Left ventricle myocardium superior (tissue), 1 donor: ENCODE data around the gene MAST4. TPM values are rescaled to one million over a fixed set of nuclear protein-coding genes. Genes with fewer than 3 reads are reported as not detected.

ENCODE experiments used
- ATAC-seq: fragments of 200-7000 bp; cut with Tn5 transposase; one replicate; pipeline ENCODE4 v1.9.1; 2020; ENCODE audit warnings: mild to moderate bottlenecking, moderate library complexity
- DNase-seq: peaks from one replicate; pipeline ENCODE4 v3.0.0-alpha.2; 2020
- intact Hi-C: fragments of 100-400 bp; cut with micrococcal nuclease; formaldehyde crosslinking; loops from one replicate; pipeline ENCODE4 v1.11.0; 2022
- total RNA-seq: library from RNA; stranded (reverse); fragmentation: NEBNext Ultra II Directional; extraction: Animal tissue kit (Norgen Biotek cat#: 25700); gene quantifications from one replicate; pipeline ENCODE4 v1.2.1, GENCODE V29; 2021
- donor health status: DM: no; HTN: yes; CAD: no; lungs with severe emphysema.

Gene MAST4
- total RNA-seq, 1 donor from 2014 or later, result 51.5 TPM

- intact Hi-C loops, result no loop called here
- ATAC-seq, result no peak
- DNase-seq, result no peak
These were observed 432.2 kb downstream of the MAST4 start for GRCh38 chr5:67028371-67028770.

- intact Hi-C loops, result no loop called here
- ATAC-seq, result no peak
- no peak for DNase-seq
These were observed 432.7 kb downstream of the MAST4 start for GRCh38 chr5:67028941-67029340.

- intact Hi-C loops, result no loop called here
- DNase-seq (no peak), ATAC-seq (no peak)
These were observed 433.3 kb downstream of the MAST4 start for GRCh38 chr5:67029481-67029880.

GRCh38 chr5:67030289-67031056, 434.3 kb downstream of the MAST4 start:
- ATAC-seq (no peak), DNase-seq (no peak)
- intact Hi-C loops, result no loop called here

- intact Hi-C loops, result no loop called here
- ATAC-seq (no peak), DNase-seq (no peak)
These were observed 434.9 kb downstream of the MAST4 start for GRCh38 chr5:67031057-67031443.

- intact Hi-C loops, result no loop called here
- DNase-seq (no peak), ATAC-seq (peak; percentile 28)
These were observed 435.5 kb downstream of the MAST4 start for GRCh38 chr5:67031692-67032091.

GRCh38 chr5:67032921-67033664, 436.9 kb downstream of the MAST4 start:
- DNase-seq, result no peak
- intact Hi-C loops, result no loop called here
- no peak for ATAC-seq

GRCh38 chr5:67033880-67034651, 437.9 kb downstream of the MAST4 start:
- DNase-seq, result no peak
- peak; percentile 43 for ATAC-seq
- intact Hi-C loops, result no loop called here

GRCh38 chr5:67035098-67035740, 439.0 kb downstream of the MAST4 start:
- no peak for ATAC-seq
- DNase-seq, result no peak
- intact Hi-C loops, result no loop called here

- DNase-seq (no peak), ATAC-seq (no peak)
- intact Hi-C loops, result no loop called here
These were observed 441.0 kb downstream of the MAST4 start for GRCh38 chr5:67037171-67037570.

GRCh38 chr5:67038817-67039603, 442.8 kb downstream of the MAST4 start:
- ATAC-seq, result peak; percentile 57

GRCh38 chr5:67042176-67043003, 446.2 kb downstream of the MAST4 start:
- no peak for DNase-seq
- ATAC-seq, result peak; percentile 44
- intact Hi-C loops, result no loop called here

More at GRCh38 chr5:67038817-67039603, 442.8 kb downstream of the MAST4 start:
- DNase-seq, result no peak
- intact Hi-C loops, result no loop called here

GRCh38 chr5:67043796-67044511, 447.8 kb downstream of the MAST4 start:
- intact Hi-C loops, result no loop called here
- no peak for DNase-seq
- no peak for ATAC-seq

GRCh38 chr5:67045816-67046740, 449.9 kb downstream of the MAST4 start:
- intact Hi-C loops, result no loop called here
- ATAC-seq (no peak), DNase-seq (no peak)

- ATAC-seq, result peak; percentile 92
- peak; percentile 81 for DNase-seq
- intact Hi-C loops, result no loop called here
These were observed 451.0 kb downstream of the MAST4 start for GRCh38 chr5:67047160-67047559.

- intact Hi-C loops, result no loop called here
- ATAC-seq (no peak), DNase-seq (no peak)
These were observed 451.4 kb downstream of the MAST4 start for GRCh38 chr5:67047616-67048015.
